ENCODE measurements around the gene SLC2A14.
"Not testable (repeated sequence)": the region's sequence is repeated elsewhere in the genome, so short reads cannot be mapped to it uniquely, and the experiment has no call there.

SLC2A14 gene

GRCh38 chr12:7833201-7833600 lies 39.5 kb downstream of the SLC2A14 start:
- not testable (repeated sequence) for DNase-seq

- no peak for DNase-seq
Observed at GRCh38 chr12:7832059-7832696, 40.5 kb downstream of the SLC2A14 start.

GRCh38 chr12:7829737-7830136 lies 43.0 kb downstream of the SLC2A14 start:
- DNase-seq: not testable (repeated sequence)

GRCh38 chr12:7825754-7826153 lies 47.0 kb downstream of the SLC2A14 start:
- not testable (repeated sequence) for DNase-seq

GRCh38 chr12:7806863-7807487 lies 65.7 kb downstream of the SLC2A14 start:
- no peak for DNase-seq

- DNase-seq: not testable (repeated sequence)
Observed at GRCh38 chr12:7806319-7806718, 66.4 kb downstream of the SLC2A14 start.

- DNase-seq: no peak
Observed at GRCh38 chr12:7801460-7801859, 71.3 kb downstream of the SLC2A14 start.

- not testable (repeated sequence) for DNase-seq
Observed at GRCh38 chr12:7798750-7799308, 73.9 kb downstream of the SLC2A14 start.

GRCh38 chr12:7797698-7798398 lies 74.9 kb downstream of the SLC2A14 start:
- no peak for DNase-seq

- DNase-seq: not testable (repeated sequence)
Observed at GRCh38 chr12:7797269-7797668, 75.4 kb downstream of the SLC2A14 start.

GRCh38 chr12:7793211-7793610 lies 79.5 kb downstream of the SLC2A14 start:
- DNase-seq: no peak

GRCh38 chr12:7788884-7789528 lies 83.7 kb downstream of the SLC2A14 start, which contains the start of gene NANOG:
Gene NANOG (plus strand): TSS chr12:7789402. CDS start chr12:7789615, 213 bp downstream.
- DNase-seq: not testable (repeated sequence)

- DNase-seq: no peak
Observed at GRCh38 chr12:7788294-7788660, 84.4 kb downstream of the SLC2A14 start.

GRCh38 chr12:7787574-7788293 lies 85.0 kb downstream of the SLC2A14 start:
- no peak for DNase-seq

- no peak for DNase-seq
Observed at GRCh38 chr12:7784701-7785100, 88.0 kb downstream of the SLC2A14 start.

- not testable (repeated sequence) for DNase-seq
Observed at GRCh38 chr12:7783433-7783832, 89.3 kb downstream of the SLC2A14 start.

- no peak for DNase-seq
Observed at GRCh38 chr12:7782055-7782454, 90.7 kb downstream of the SLC2A14 start.

- no peak for DNase-seq
Observed at GRCh38 chr12:7781274-7781673, 91.4 kb downstream of the SLC2A14 start.

GRCh38 chr12:7769999-7770398 lies 102.7 kb downstream of the SLC2A14 start:
- DNase-seq: no peak
